Subcutaneous adipose tissue (tissue), 4 donors: ENCODE measurements around the gene PBX1. TPM values are rescaled to one million over a fixed set of nuclear protein-coding genes. Genes with fewer than 3 reads are reported as not detected.

Source experiments
- total RNA-seq, 4 donors: library from RNA; depleted of rRNA; stranded (reverse); fragments of >200 nt; gene quantifications; one replicate each; pipeline ENCODE4 v1.1.0, GENCODE V29; 2016
- TF ChIP-seq, protein P1 (sequence below): fragments of 450-650 bp; IDR thresholded peaks from one replicate; pipeline ENCODE4 v1.5.1; 2016; ENCODE audit warnings: low read depth, mild to moderate bottlenecking, control low read depth, antibody characterized with exemption, moderate library complexity

The PBX1 gene
- total RNA-seq, 4 donors from 2014 or later, result 36.5 to 61.1 (median 54.2) TPM

DNA sequence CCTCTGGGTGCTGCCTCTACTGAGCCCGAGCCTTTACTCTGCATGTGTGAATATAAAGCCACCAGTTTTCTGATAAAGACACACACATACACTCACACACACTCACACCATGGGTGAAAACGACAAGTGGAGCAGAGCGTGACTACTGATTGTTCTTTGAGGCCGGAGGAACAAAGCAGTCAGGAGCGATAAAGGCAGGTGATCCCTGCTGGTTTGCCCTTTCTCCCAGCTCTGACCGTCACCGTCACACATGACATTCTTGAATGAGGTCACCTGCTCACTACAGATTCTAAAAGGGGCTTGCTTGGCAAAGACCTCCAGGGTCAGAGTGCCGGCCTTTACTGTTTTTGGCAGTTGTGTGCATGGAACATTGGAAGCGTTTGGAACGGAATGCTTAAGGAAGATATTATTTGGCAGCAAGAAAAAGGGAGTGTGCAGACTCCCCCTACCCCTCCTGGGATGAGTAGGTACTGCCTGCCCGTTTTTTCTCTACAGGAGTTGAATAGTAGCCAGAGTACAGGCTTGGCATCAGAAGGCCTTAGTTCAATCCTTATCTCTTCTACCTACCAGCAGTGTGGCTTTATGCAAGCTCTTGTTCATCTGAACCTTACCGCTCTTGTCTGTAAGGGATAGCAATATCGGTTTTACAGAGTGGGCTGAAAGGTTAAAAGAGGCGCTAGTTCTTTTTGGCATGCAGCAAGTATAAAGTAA lies 79.7 kb downstream of the PBX1 start:
- TF ChIP-seq, protein P1, sequence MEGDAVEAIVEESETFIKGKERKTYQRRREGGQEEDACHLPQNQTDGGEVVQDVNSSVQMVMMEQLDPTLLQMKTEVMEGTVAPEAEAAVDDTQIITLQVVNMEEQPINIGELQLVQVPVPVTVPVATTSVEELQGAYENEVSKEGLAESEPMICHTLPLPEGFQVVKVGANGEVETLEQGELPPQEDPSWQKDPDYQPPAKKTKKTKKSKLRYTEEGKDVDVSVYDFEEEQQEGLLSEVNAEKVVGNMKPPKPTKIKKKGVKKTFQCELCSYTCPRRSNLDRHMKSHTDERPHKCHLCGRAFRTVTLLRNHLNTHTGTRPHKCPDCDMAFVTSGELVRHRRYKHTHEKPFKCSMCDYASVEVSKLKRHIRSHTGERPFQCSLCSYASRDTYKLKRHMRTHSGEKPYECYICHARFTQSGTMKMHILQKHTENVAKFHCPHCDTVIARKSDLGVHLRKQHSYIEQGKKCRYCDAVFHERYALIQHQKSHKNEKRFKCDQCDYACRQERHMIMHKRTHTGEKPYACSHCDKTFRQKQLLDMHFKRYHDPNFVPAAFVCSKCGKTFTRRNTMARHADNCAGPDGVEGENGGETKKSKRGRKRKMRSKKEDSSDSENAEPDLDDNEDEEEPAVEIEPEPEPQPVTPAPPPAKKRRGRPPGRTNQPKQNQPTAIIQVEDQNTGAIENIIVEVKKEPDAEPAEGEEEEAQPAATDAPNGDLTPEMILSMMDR, result no peak

DNA sequence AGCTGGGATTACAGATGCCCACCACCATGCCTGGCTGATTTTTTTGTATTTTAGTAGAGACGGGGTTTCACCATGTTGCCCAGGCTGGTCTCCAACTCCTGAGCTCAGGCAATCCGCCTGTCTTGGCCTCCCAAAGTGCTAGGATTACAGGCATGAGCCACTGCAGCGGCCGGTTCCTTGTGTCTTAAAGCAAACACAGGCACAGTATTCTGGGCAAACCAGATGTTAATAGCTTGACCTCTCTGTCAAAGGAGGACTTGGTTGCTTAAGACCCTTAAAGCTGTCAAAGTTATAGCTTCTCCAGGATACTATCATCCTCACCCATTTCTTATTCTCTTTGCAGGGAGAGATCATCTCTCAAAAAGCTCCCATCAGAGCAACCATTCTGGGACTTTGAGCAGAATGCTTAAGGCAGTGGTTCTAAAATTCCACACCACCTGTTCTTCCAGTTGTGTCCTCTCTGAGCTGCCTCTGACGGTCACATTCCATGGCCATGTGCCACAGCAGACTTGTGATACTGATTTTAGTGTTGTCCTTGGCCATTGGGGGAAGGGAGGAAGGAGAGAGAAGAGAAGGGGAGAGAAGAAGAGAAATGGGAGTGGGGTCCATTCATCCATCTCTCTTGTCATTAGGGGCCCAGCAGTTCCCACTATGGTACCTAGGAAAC lies 81.8 kb downstream of the PBX1 start:
- TF ChIP-seq, protein P1, result no peak

DNA sequence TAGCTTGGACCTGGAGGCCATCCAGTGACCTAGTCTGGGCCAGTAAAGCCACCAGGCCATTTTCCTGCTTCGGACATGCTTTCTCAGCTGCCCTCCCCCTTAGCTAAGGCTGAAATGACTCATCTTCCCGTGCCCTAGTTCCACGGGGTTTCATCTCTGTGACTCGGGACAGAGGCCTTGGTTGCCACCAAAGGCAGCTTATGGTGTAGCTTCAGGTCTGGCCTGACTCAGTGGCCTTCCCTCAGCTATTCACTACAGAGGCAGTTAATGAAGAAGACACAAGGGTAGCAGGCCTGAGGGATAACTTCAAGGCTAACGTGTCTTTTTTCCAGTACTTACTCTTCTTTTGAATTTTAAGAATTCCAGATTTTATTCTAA lies 82.4 kb downstream of the PBX1 start:
- TF ChIP-seq, protein P1, result no peak

DNA sequence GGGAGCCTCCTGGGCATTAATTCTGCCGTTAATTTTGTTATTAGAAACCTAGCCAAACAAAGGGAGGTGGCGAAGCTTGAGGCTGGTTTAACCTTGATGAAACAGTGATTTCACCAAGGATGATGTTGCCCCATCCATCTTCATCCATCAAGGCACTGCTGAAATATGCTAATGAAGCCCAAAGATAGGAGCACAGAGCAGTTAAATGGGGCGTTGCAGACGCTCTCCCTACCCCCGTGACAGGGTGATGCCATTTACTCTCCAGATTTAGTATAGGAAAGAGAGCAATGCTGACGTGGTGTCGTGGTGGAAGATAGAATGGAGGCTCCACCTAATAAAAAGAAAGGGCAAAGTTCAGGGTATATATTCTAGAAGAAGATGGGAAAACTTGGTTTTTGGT lies 84.0 kb downstream of the PBX1 start:
- TF ChIP-seq, protein P1, result no peak

DNA sequence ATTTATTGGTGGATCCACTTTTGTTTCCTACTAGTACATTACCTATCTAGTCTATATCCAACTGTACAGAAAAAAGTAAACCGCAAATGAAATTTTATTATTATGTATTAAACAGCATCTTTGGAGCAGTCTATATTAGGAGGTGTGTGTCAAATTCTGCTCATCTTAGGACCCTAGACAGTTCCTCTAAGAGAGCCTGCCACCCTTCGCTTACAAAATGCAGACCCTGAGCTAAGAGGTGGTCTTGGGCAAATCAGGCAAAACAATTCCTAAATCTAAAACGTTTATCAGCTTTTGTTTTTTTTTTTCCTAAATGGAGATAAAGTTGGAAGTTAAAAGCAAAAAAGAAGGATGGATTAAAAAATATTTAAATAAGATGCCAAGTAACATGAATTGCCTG lies 85.3 kb downstream of the PBX1 start:
- TF ChIP-seq, protein P1, result no peak

DNA sequence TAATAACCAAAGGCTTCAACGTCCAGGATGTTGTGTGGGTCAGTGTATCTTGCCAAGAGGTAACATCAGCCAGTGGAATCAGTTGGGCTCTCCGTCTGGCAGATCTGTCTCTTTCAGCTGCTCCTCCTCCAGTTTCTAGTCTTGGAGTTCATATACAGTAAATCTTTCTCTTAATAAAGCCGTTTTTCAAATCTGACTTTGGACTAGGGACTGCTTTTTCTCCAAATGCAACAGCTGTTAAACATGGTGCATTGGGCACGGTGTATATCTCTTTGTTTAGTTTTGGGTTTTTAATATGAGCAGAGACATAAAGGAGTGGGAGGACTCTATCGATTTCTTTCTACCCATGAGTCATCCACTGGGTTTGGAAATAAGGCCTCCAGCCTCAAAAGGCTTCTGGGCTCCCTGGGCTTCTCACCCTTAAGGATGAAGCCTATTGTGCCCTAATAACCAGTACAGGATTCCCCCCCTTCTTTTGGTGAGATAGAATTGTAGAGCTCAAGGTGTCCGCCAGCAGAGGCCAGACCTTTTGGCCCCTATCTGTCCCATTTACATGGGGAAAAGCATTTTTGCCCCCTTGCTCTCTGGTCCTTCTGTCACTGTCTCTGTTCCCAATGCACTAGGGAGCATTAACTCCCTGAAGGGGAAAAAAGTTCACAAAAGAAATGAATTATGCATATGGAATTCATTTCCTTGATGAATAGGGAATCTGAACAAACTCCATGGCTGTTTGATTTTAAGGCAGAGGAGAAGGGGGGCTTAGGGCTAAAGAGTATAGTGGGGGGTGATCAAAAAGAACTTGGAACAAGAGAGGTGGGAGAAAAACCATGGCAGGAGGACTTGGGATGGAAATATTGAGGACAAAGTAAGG lies 86.0 kb downstream of the PBX1 start:
- TF ChIP-seq, protein P1, result no peak

DNA sequence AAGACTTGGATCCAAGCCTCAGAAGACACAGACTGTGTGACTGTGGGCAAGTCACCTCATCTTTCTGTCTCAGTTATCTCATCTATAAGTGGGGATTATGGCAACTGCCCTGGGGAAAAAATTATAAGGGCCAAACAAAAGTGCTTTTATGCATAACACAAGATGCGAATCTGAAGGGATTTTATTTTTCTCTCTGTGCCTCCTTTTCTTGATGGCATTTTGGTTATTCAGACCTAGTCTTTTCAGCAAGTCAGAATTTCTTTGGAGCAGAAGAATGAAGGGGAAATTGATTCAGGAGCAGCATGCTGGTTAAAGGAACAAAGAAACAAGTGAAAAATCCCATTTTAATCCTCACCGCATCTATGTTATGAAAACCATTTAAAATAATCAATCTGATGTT lies 86.9 kb downstream of the PBX1 start:
- TF ChIP-seq, protein P1, result no peak
